HEK293 (cell line): Measurements from ENCODE around the gene TCEA2.

Experiments used
- CTCF ChIA-PET: fragments of 350-600 bp; formaldehyde crosslinking; extraction: SDS; loops from one replicate; lab custom pipeline; 2021; ENCODE audit warnings: antibody characterized with exemption; lab: Yijun Ruan, JAX
- POLR2A ChIA-PET: fragments of 300-600 bp; formaldehyde crosslinking; extraction: SDS; loops from one replicate; lab custom pipeline; 2020; ENCODE audit warnings: antibody characterized with exemption, inconsistent platforms; lab: Yijun Ruan, JAX
- H3K27ac ChIP-seq: fragments of 200-500 bp; sonication (Bioruptor generic); 2 replicates; pipeline ENCODE4 v1.5.1; 2014; ENCODE audit warnings: low read depth, low read length, control low read depth, inconsistent platforms; ENCODE audit errors: extremely low read depth
- H3K36me3 ChIP-seq, 2 experiments: fragments of 200-500 bp in 1 of 2; sonication (Bioruptor generic) in 1 of 2; 1 replicate in 1 of 2; 2 replicates in 1 of 2; pipeline ENCODE4 v1.5.1; 2014 to 2017; ENCODE audit warnings: inconsistent platforms in 2 of 2, low read length in 2 of 2; ENCODE audit not compliant: control insufficient read depth in 2 of 2, insufficient read depth in 1 of 2
- H3K4me1 ChIP-seq: fragments of 200-500 bp; sonication (Bioruptor generic); 2 replicates; pipeline ENCODE4 v1.5.1; 2014; ENCODE audit warnings: mild to moderate bottlenecking, low read length, inconsistent platforms; ENCODE audit not compliant: control insufficient read depth, insufficient read depth
- H3K4me3 ChIP-seq: 2 replicates; pipeline ENCODE4 v1.5.1; 2011; ENCODE audit warnings: low read depth, mild to moderate bottlenecking, control low read depth, low read length, moderate library complexity
- H3K9me3 ChIP-seq: fragments of 200-500 bp; sonication (Bioruptor generic); 2 replicates; pipeline ENCODE4 v1.5.1; 2014; ENCODE audit warnings: low read depth, low read length, inconsistent platforms; ENCODE audit not compliant: control insufficient read depth, insufficient read depth
- KLF1 ChIP-seq: fragments of 450-650 bp; formaldehyde crosslinking; IDR thresholded peaks from 2 replicates; pipeline ENCODE4 v1.5.1; 2016; ENCODE audit warnings: missing biosample characterization, missing genetic modification characterization
- KLF7 ChIP-seq: fragments of 450-650 bp; formaldehyde crosslinking; IDR thresholded peaks from 2 replicates; pipeline ENCODE4 v1.5.1; 2016; ENCODE audit warnings: missing biosample characterization, missing genetic modification characterization, borderline replicate concordance
- SCRT1 ChIP-seq: fragments of 450-650 bp; formaldehyde crosslinking; IDR thresholded peaks from 2 replicates; pipeline ENCODE4 v1.5.1; 2016; ENCODE audit warnings: missing biosample characterization, missing genetic modification characterization, borderline replicate concordance
- ZEB2 ChIP-seq: fragments of 450-650 bp; formaldehyde crosslinking; IDR thresholded peaks from 2 replicates; pipeline ENCODE4 v1.5.1; 2016; ENCODE audit warnings: missing biosample characterization, missing genetic modification characterization
- ZNF302 ChIP-seq: fragments of 450-650 bp; formaldehyde crosslinking; IDR thresholded peaks from 2 replicates; pipeline ENCODE4 v1.5.1; 2016; ENCODE audit warnings: missing biosample characterization, missing genetic modification characterization, low read depth
- ZNF341 ChIP-seq: fragments of 450-650 bp; formaldehyde crosslinking; IDR thresholded peaks from 2 replicates; pipeline ENCODE4; 2016; ENCODE audit warnings: low read depth, missing biosample characterization, missing genetic modification characterization
- ZNF48 ChIP-seq: fragments of 450-650 bp; formaldehyde crosslinking; IDR thresholded peaks from 2 replicates; pipeline ENCODE4 v1.5.1; 2016; ENCODE audit warnings: missing biosample characterization, missing genetic modification characterization
- ZNF561 ChIP-seq: fragments of 450-650 bp; IDR thresholded peaks from 2 replicates; pipeline ENCODE4 v1.5.1; 2018; ENCODE audit warnings: missing biosample characterization, missing genetic modification characterization, borderline replicate concordance
- ZNF571 ChIP-seq: fragments of 450-650 bp; formaldehyde crosslinking; IDR thresholded peaks from 2 replicates; pipeline ENCODE4 v1.5.0; 2017; ENCODE audit warnings: missing biosample characterization, missing genetic modification characterization
- ZNF610 ChIP-seq: fragments of 450-650 bp; formaldehyde crosslinking; IDR thresholded peaks from 2 replicates; pipeline ENCODE4 v1.5.1; 2016; ENCODE audit warnings: missing biosample characterization, missing genetic modification characterization, borderline replicate concordance
- ZNF747 ChIP-seq: fragments of 450-650 bp; formaldehyde crosslinking; IDR thresholded peaks from 2 replicates; pipeline ENCODE4 v1.5.1; 2016; ENCODE audit warnings: missing biosample characterization, missing genetic modification characterization
- TF ChIP-seq, protein P1 (sequence below): fragments of 450-650 bp; formaldehyde crosslinking; IDR thresholded peaks from 2 replicates; pipeline ENCODE4 v1.5.1; 2016; ENCODE audit warnings: missing biosample characterization, missing genetic modification characterization
- TF ChIP-seq, protein P2 (sequence below): fragments of 450-650 bp; formaldehyde crosslinking; IDR thresholded peaks from 2 replicates; pipeline ENCODE4 v1.5.1; 2016; ENCODE audit warnings: missing biosample characterization, missing genetic modification characterization
- TF ChIP-seq, protein P3 (sequence below): fragments of 450-650 bp; formaldehyde crosslinking; IDR thresholded peaks from 2 replicates; pipeline ENCODE4 v1.5.1; 2017; ENCODE audit warnings: missing biosample characterization, missing genetic modification characterization

The TCEA2 gene

DNA sequence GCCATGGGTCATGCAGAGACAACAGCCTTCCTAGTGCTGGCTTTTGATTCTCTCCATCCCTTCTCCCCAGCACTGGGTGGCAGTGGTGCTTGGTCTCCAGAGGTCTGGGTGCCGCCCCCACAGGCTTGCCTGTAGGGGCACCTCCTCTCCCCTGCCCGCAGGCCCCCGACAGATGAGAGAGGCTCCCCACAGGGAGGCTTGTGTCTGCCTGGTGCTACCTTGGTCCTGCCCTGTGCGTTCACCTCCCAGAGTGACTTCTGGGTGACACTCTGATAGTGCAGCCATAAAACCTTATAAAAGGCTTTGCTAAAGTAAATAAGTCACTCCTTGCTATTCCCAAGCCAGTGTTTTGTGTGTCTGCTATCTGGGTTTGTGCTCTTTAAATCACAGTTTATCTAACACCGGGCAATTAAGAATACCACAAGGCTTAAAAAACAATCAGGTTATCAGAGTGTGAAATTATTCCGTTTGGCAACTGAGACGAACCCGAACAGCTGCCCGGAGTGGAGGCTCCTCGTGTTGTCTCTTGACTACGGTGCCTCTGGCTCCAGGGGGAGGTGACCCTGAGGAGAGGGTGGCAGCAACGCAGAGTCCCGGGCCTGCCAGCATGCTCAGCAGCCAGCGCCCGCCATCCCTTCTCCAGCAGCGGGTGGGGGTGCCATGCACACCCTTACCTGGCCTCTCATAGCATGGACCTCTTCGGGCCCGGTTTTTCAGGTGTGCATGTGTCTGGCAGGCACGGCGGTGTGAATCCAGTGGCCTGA lies 32.4 kb upstream of the TCEA2 start (continued):
- TF ChIP-seq, protein P1, sequence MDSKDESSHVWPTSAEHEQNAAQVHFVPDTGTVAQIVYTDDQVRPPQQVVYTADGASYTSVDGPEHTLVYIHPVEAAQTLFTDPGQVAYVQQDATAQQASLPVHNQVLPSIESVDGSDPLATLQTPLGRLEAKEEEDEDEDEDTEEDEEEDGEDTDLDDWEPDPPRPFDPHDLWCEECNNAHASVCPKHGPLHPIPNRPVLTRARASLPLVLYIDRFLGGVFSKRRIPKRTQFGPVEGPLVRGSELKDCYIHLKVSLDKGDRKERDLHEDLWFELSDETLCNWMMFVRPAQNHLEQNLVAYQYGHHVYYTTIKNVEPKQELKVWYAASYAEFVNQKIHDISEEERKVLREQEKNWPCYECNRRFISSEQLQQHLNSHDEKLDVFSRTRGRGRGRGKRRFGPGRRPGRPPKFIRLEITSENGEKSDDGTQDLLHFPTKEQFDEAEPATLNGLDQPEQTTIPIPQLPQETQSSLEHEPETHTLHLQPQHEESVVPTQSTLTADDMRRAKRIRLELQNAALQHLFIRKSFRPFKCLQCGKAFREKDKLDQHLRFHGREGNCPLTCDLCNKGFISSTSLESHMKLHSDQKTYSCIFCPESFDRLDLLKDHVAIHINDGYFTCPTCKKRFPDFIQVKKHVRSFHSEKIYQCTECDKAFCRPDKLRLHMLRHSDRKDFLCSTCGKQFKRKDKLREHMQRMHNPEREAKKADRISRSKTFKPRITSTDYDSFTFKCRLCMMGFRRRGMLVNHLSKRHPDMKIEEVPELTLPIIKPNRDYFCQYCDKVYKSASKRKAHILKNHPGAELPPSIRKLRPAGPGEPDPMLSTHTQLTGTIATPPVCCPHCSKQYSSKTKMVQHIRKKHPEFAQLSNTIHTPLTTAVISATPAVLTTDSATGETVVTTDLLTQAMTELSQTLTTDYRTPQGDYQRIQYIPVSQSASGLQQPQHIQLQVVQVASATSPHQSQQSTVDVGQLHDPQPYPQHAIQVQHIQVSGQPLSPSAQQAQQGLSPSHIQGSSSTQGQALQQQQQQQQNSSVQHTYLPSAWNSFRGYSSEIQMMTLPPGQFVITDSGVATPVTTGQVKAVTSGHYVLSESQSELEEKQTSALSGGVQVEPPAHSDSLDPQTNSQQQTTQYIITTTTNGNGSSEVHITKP (tag by site-specific recombination): no peak
- TF ChIP-seq ZNF561 (tag by site-specific recombination): 0 out of 2 replicates have a peak, but pooled peaks have one; percentile 59
- no peak for TF ChIP-seq ZNF747
- TF ChIP-seq ZEB2 (tag by site-specific recombination): 0 out of 2 replicates have a peak, but pooled peaks have one; percentile 18
- TF ChIP-seq KLF7 (tag by site-specific recombination): peak; percentile 96; the same call in 1 of the 2 replicates
- peak; percentile 61; the same call in 1 of the 2 replicates for TF ChIP-seq SCRT1 (tag by site-specific recombination)
- TF ChIP-seq, protein P2, sequence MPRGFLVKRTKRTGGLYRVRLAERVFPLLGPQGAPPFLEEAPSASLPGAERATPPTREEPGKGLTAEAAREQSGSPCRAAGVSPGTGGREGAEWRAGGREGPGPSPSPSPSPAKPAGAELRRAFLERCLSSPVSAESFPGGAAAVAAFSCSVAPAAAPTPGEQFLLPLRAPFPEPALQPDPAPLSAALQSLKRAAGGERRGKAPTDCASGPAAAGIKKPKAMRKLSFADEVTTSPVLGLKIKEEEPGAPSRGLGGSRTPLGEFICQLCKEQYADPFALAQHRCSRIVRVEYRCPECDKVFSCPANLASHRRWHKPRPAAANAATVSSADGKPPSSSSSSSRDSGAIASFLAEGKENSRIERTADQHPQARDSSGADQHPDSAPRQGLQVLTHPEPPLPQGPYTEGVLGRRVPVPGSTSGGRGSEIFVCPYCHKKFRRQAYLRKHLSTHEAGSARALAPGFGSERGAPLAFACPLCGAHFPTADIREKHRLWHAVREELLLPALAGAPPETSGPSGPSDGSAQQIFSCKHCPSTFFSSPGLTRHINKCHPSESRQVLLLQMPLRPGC (tag by site-specific recombination): peak; percentile 71
- TF ChIP-seq, protein P3, sequence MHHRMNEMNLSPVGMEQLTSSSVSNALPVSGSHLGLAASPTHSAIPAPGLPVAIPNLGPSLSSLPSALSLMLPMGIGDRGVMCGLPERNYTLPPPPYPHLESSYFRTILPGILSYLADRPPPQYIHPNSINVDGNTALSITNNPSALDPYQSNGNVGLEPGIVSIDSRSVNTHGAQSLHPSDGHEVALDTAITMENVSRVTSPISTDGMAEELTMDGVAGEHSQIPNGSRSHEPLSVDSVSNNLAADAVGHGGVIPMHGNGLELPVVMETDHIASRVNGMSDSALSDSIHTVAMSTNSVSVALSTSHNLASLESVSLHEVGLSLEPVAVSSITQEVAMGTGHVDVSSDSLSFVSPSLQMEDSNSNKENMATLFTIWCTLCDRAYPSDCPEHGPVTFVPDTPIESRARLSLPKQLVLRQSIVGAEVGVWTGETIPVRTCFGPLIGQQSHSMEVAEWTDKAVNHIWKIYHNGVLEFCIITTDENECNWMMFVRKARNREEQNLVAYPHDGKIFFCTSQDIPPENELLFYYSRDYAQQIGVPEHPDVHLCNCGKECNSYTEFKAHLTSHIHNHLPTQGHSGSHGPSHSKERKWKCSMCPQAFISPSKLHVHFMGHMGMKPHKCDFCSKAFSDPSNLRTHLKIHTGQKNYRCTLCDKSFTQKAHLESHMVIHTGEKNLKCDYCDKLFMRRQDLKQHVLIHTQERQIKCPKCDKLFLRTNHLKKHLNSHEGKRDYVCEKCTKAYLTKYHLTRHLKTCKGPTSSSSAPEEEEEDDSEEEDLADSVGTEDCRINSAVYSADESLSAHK (tag by site-specific recombination): peak; percentile 83
- peak; percentile 88 for TF ChIP-seq KLF1 (tag by site-specific recombination)

DNA sequence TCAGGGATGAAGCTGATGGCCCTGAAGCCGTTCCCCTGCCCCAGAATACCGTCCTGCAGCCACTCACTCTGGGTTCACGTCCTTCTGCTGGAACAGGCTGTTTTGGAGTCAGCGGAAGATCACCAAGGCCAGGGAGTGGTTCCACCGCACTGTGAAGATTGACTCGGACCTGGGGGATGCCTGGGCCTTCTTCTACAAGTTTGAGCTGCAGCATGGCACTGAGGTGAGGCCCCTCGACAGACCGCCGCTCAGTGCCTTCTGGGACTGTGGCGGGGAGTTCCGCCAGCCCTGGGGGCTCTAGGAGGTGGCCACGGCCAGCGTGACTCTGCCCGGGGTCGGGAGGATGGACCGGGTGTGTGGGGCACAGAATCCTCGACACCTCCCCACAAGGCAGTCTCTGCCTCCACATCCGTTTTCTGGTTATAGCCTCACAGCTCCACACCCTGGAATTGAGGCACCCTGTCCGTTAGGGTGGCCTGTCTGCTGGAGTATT lies 31.1 kb upstream of the TCEA2 start:
- Histone ChIP-seq H3K9me3 (no peaks in the 10 kb centered on the region), H3K4me3 (no peak overlapping the region), H3K27ac (no peak overlapping the region), H3K4me1 (peaks cover 18% of the 10 kb centered on the region), H3K36me3 (peaks cover 0 to 78% of the 10 kb centered on the region in 2 experiments; a peak in 2 of 3 replicates)
- no peak for TF ChIP-seq ZNF610
- TF ChIP-seq ZNF341 (tag by site-specific recombination): no peak
- no peak for TF ChIP-seq SCRT1 (tag by site-specific recombination)
- no peak for TF ChIP-seq ZNF571
- no peak for TF ChIP-seq ZNF302 (tag by site-specific recombination)
- no peak for TF ChIP-seq ZNF48 (tag by site-specific recombination)
- CTCF ChIA-PET: interaction anchor here (0.6 to 2.3 kb wide), 3 partner anchors 8 to 494 kb away, joined by 3 to 9 read pairs (median 4); partner anchors contain the start of gene PTK6
- POLR2A ChIA-PET: no interaction called here
